Endothelial cell of umbilical vein (primary cell): Measurements from ENCODE around the gene CEP295NL.

Experiments used
- EZH2 ChIP-seq: IDR thresholded peaks from 2 replicates; pipeline ENCODE4 v1.6.1; 2012; ENCODE audit warnings: borderline replicate concordance, low read depth, mild to moderate bottlenecking, moderate library complexity, low read length, inconsistent platforms; ENCODE audit not compliant: severe bottlenecking
- FOS ChIP-seq: IDR thresholded peaks from 2 replicates; pipeline ENCODE4 v1.6.1; 2011; ENCODE audit warnings: mild to moderate bottlenecking, low read length, moderate library complexity, borderline replicate concordance; ENCODE audit not compliant: insufficient read depth
- GATA2 ChIP-seq: IDR thresholded peaks from 2 replicates; pipeline ENCODE4 v1.7.0; 2011; ENCODE audit warnings: low read depth, mild to moderate bottlenecking, moderate library complexity, mixed read lengths, low read length; ENCODE audit not compliant: insufficient read length, insufficient read depth
- MAX ChIP-seq: IDR thresholded peaks from 2 replicates; pipeline ENCODE4 v1.6.1; 2011; ENCODE audit not compliant: insufficient read depth, insufficient read length
- POLR2A ChIP-seq: IDR thresholded peaks from 2 replicates; pipeline ENCODE4 v1.6.1; 2012; ENCODE audit warnings: low read depth, mild to moderate bottlenecking, control low read depth, low read length
- POLR2AphosphoS5 ChIP-seq: IDR thresholded peaks from 2 replicates; pipeline ENCODE4 v1.6.1; 2012; ENCODE audit warnings: low read depth, mild to moderate bottlenecking, control low read depth, low read length, moderate library complexity; ENCODE audit not compliant: insufficient read depth
- TF ChIP-seq, protein P1 (sequence below), 2 donors: IDR thresholded peaks; 1 replicate in 1 of 2; 2 replicates in 1 of 2; pipeline ENCODE4 v1.5.1; 2011; ENCODE audit warnings: low read length in 2 of 2, mild to moderate bottlenecking in 2 of 2, moderate library complexity in 2 of 2, control low read depth in 1 of 2, inconsistent platforms in 1 of 2, low read depth in 1 of 2; ENCODE audit not compliant: insufficient read depth in 1 of 2; ENCODE audit errors: extremely low read depth in 1 of 2

- TF ChIP-seq POLR2A, result no peak
- TF ChIP-seq POLR2AphosphoS5, result no peak
- TF ChIP-seq, protein P1, sequence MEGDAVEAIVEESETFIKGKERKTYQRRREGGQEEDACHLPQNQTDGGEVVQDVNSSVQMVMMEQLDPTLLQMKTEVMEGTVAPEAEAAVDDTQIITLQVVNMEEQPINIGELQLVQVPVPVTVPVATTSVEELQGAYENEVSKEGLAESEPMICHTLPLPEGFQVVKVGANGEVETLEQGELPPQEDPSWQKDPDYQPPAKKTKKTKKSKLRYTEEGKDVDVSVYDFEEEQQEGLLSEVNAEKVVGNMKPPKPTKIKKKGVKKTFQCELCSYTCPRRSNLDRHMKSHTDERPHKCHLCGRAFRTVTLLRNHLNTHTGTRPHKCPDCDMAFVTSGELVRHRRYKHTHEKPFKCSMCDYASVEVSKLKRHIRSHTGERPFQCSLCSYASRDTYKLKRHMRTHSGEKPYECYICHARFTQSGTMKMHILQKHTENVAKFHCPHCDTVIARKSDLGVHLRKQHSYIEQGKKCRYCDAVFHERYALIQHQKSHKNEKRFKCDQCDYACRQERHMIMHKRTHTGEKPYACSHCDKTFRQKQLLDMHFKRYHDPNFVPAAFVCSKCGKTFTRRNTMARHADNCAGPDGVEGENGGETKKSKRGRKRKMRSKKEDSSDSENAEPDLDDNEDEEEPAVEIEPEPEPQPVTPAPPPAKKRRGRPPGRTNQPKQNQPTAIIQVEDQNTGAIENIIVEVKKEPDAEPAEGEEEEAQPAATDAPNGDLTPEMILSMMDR (IDR thresholded peaks at IDR 0.05; ENCODE audit: extremely low read depth in 1 of 2, insufficient read depth in 1 of 2, low read depth in 1 of 2, low read length in 2 of 2), result no peak
- TF ChIP-seq MAX, result no peak
- TF ChIP-seq FOS, result no peak
- TF ChIP-seq EZH2, result no peak
- TF ChIP-seq GATA2, result no peak
Measured at GRCh38 chr17:78864117-78864516, 38.9 kb downstream of the CEP295NL start.
